ENCODE measurements around the gene FAM114A2.
"Not testable (repeated sequence)": the region's sequence is repeated elsewhere in the genome, so short reads cannot be mapped to it uniquely, and the experiment has no call there.

The FAM114A2 gene

GRCh38 chr5:154078272-154078671 lies 39.6 kb upstream of the FAM114A2 start:
- no peak overlapping the region for H3K4me3 ChIP-seq (ENCODE audit: low read depth, low read length)
- no peak for TF ChIP-seq CTCF (IDR thresholded peaks at IDR 0.05; ENCODE audit: low read depth, low read length, missing control alignments)
- in situ Hi-C loops (cut with HindIII; ENCODE audit: low sequenced_read_pairs): no loop called here
- no peak for DNase-seq (ENCODE audit: low read depth)

- no peak overlapping the region for H3K4me3 ChIP-seq (ENCODE audit: low read depth, low read length)
- no peak for DNase-seq (ENCODE audit: low read depth)
- TF ChIP-seq CTCF (IDR thresholded peaks at IDR 0.05; ENCODE audit: low read depth, low read length, missing control alignments): no peak
- in situ Hi-C loops (cut with HindIII; ENCODE audit: low sequenced_read_pairs): no loop called here
Observed at GRCh38 chr5:154077696-154078095, 39.0 kb upstream of the FAM114A2 start.

GRCh38 chr5:154076240-154076922 lies 37.7 kb upstream of the FAM114A2 start:
- no peak overlapping the region for H3K4me3 ChIP-seq (ENCODE audit: low read depth, low read length)
- in situ Hi-C loops (cut with HindIII; ENCODE audit: low sequenced_read_pairs): no loop called here
- no peak for TF ChIP-seq CTCF (IDR thresholded peaks at IDR 0.05; ENCODE audit: low read depth, low read length, missing control alignments)
- no peak for DNase-seq (ENCODE audit: low read depth)

GRCh38 chr5:154072414-154073171 lies 33.9 kb upstream of the FAM114A2 start:
- H3K4me3 ChIP-seq (ENCODE audit: low read depth, low read length): no peak overlapping the region
- peak; percentile 92 for TF ChIP-seq CTCF (IDR thresholded peaks at IDR 0.05; ENCODE audit: low read depth, low read length, missing control alignments)
- peak; percentile 41 for DNase-seq (ENCODE audit: low read depth)
- in situ Hi-C loops (cut with HindIII; ENCODE audit: low sequenced_read_pairs): no loop called here

- no peak for DNase-seq (ENCODE audit: low read depth)
- no peak overlapping the region for H3K4me3 ChIP-seq (ENCODE audit: low read depth, low read length)
- TF ChIP-seq CTCF (IDR thresholded peaks at IDR 0.05; ENCODE audit: low read depth, low read length, missing control alignments): no peak
- in situ Hi-C loops (cut with HindIII; ENCODE audit: low sequenced_read_pairs): no loop called here
Observed at GRCh38 chr5:154071799-154072413, 33.2 kb upstream of the FAM114A2 start.

- H3K4me3 ChIP-seq (ENCODE audit: low read depth, low read length); in situ Hi-C loops (cut with HindIII; ENCODE audit: low sequenced_read_pairs); DNase-seq (ENCODE audit: low read depth): not testable (repeated sequence)
Observed at GRCh38 chr5:154069854-154070253, 31.1 kb upstream of the FAM114A2 start.

GRCh38 chr5:154065971-154066370 lies 27.3 kb upstream of the FAM114A2 start:
- in situ Hi-C loops (cut with HindIII; ENCODE audit: low sequenced_read_pairs): no loop called here
- no peak overlapping the region for H3K4me3 ChIP-seq (ENCODE audit: low read depth, low read length)
- DNase-seq (ENCODE audit: low read depth): no peak
- TF ChIP-seq CTCF (IDR thresholded peaks at IDR 0.05; ENCODE audit: low read depth, low read length, missing control alignments): no peak
